Activated T-helper 2 cell treated with anti-CD3 and anti-CD28 coated beads, Interferon-gamma antibody, Interleukin-2, Interleukin-4, amounts not matched to agents 10 μg/mL and 5 μg/mL and 100 μg/mL, durations not matched to agents 14 hours and 24 hours and 36 hours (primary cell): ENCODE data around the gene CHD3. TPM values are rescaled to one million over a fixed set of nuclear protein-coding genes. Genes with fewer than 3 reads are reported as not detected.

ENCODE experiments used
- DNase-seq: peaks from one replicate; pipeline ENCODE4 v3.0.0; 2021; ENCODE audit warnings: low spot score
- H3K27ac Mint-ChIP-seq: one replicate; pipeline ENCODE4 v1.8.0; 2021; ENCODE audit warnings: mixed read lengths
- H3K27me3 Mint-ChIP-seq: one replicate; pipeline ENCODE4 v1.8.0; 2021; ENCODE audit warnings: low read depth, mixed read lengths
- H3K36me3 Mint-ChIP-seq: one replicate; pipeline ENCODE4 v1.8.0; 2021; ENCODE audit warnings: low read depth, mixed read lengths
- H3K4me1 Mint-ChIP-seq: one replicate; pipeline ENCODE4 v1.8.0; 2021; ENCODE audit warnings: low read depth, mixed read lengths
- H3K4me3 Mint-ChIP-seq: one replicate; pipeline ENCODE4 v1.8.0; 2021; ENCODE audit warnings: low read depth, mild to moderate bottlenecking, moderate library complexity, mixed read lengths
- H3K9me3 Mint-ChIP-seq: one replicate; pipeline ENCODE4 v1.8.0; 2021; ENCODE audit warnings: mixed read lengths
- intact Hi-C: fragments of 100-400 bp; cut with micrococcal nuclease; formaldehyde crosslinking; loops from one replicate; pipeline ENCODE4 v1.15.1; 2023
- total RNA-seq: library from RNA; stranded (reverse); gene quantifications from 2 replicates; pipeline ENCODE4 v1.2.3, GENCODE V29; 2022

The CHD3 gene
- total RNA-seq, 1 donor from 2014 or later, result 158 TPM

- Mint-ChIP-seq H3K4me3 (peak overlapping the region; percentile 70), H3K27ac (peak overlapping the region; percentile 76), H3K4me1 (peaks cover 5% of the 10 kb centered on the region), H3K9me3 (no peaks in the 10 kb centered on the region), H3K27me3 (no peaks in the 10 kb centered on the region), H3K36me3 (peaks cover 8% of the 10 kb centered on the region)
- DNase-seq, result peak; percentile 23
- intact Hi-C loops, result loop anchor here (10.0 kb wide), 1 partner anchor 241 kb away; the partner anchor contains the start of gene HES7
Measured at GRCh38 chr17:7883781-7884386, 4.7 kb upstream of the CHD3 start.

- peak overlapping the region; percentile 79 for H3K27ac Mint-ChIP-seq
- H3K4me1 Mint-ChIP-seq, result peaks cover 5% of the 10 kb centered on the region
- peak; percentile 39 for DNase-seq
- H3K36me3 Mint-ChIP-seq, result peaks cover 15% of the 10 kb centered on the region
- H3K4me3 Mint-ChIP-seq, result peak overlapping the region; percentile 73
- intact Hi-C loops, result loop anchor here (10.0 kb wide), 1 partner anchor 240 kb away; the partner anchor contains the start of gene HES7
- no peaks in the 10 kb centered on the region for H3K27me3 Mint-ChIP-seq
- H3K9me3 Mint-ChIP-seq, result no peaks in the 10 kb centered on the region
Measured at GRCh38 chr17:7884581-7885366, 3.8 kb upstream of the CHD3 start.

GRCh38 chr17:7885367-7886226 is 3.0 kb upstream of the CHD3 start:
- Mint-ChIP-seq H3K27me3 (no peaks in the 10 kb centered on the region), H3K27ac (no peak overlapping the region), H3K9me3 (no peaks in the 10 kb centered on the region), H3K4me3 (peak overlapping the region; percentile 59), H3K4me1 (peaks cover 8% of the 10 kb centered on the region), H3K36me3 (peaks cover 23% of the 10 kb centered on the region)
- peak; percentile 43 for DNase-seq
- intact Hi-C loops, result loop anchor here (2.0 to 10.0 kb wide), 3 partner anchors 29 to 239 kb away; partner anchors contain the start of genes HES7 and KDM6B

- Mint-ChIP-seq H3K27me3 (no peaks in the 10 kb centered on the region), H3K4me1 (peaks cover 8% of the 10 kb centered on the region), H3K36me3 (peaks cover 32% of the 10 kb centered on the region), H3K27ac (no peak overlapping the region), H3K4me3 (no peak overlapping the region), H3K9me3 (no peaks in the 10 kb centered on the region)
- DNase-seq, result peak; percentile 38
- intact Hi-C loops, result loop anchor here (1.0 to 10.0 kb wide), 6 partner anchors 28 to 238 kb away; partner anchors contain the start of genes CNTROB, HES7, KDM6B and NAA38
Measured at GRCh38 chr17:7886227-7887037, 2.2 kb upstream of the CHD3 start.

- Mint-ChIP-seq H3K9me3 (no peaks in the 10 kb centered on the region), H3K4me3 (no peak overlapping the region), H3K36me3 (peaks cover 38% of the 10 kb centered on the region), H3K27ac (no peak overlapping the region), H3K4me1 (peaks cover 8% of the 10 kb centered on the region), H3K27me3 (no peaks in the 10 kb centered on the region)
- intact Hi-C loops, result loop anchor here (1.0 to 10.0 kb wide), 6 partner anchors 28 to 238 kb away; partner anchors contain the start of genes CNTROB, HES7, KDM6B and NAA38
- no peak for DNase-seq
Measured at GRCh38 chr17:7887038-7887481, 1.5 kb upstream of the CHD3 start.

GRCh38 chr17:7887482-7888183 is 956 bp upstream of the CHD3 start:
- H3K9me3 Mint-ChIP-seq, result no peaks in the 10 kb centered on the region
- H3K4me1 Mint-ChIP-seq, result peaks cover 8% of the 10 kb centered on the region
- H3K4me3 Mint-ChIP-seq, result no peak overlapping the region
- H3K36me3 Mint-ChIP-seq, result peaks cover 40% of the 10 kb centered on the region
- intact Hi-C loops, result loop anchor here (1.0 to 10.0 kb wide), 6 partner anchors 27 to 237 kb away; partner anchors contain the start of genes CNTROB, HES7, KDM6B and NAA38
- H3K27ac Mint-ChIP-seq, result no peak overlapping the region
- no peaks in the 10 kb centered on the region for H3K27me3 Mint-ChIP-seq
- DNase-seq, result peak; percentile 87

GRCh38 chr17:7889166-7889955 is 772 bp downstream of the CHD3 start:
- DNase-seq, result no peak
- Mint-ChIP-seq H3K4me1 (peaks cover 6% of the 10 kb centered on the region), H3K4me3 (no peak overlapping the region), H3K27me3 (no peaks in the 10 kb centered on the region), H3K9me3 (no peaks in the 10 kb centered on the region), H3K36me3 (peaks cover 54% of the 10 kb centered on the region), H3K27ac (peak overlapping the region; percentile 49)
- intact Hi-C loops, result loop anchor here (10.0 kb wide), 1 partner anchor 235 kb away; the partner anchor contains the start of gene HES7

GRCh38 chr17:7893187-7893880 is 4.7 kb downstream of the CHD3 start:
- DNase-seq, result no peak
- intact Hi-C loops, result no loop called here
- H3K4me1 Mint-ChIP-seq, result peaks cover 14% of the 10 kb centered on the region
- H3K4me3 Mint-ChIP-seq, result no peak overlapping the region
- H3K27ac Mint-ChIP-seq, result no peak overlapping the region
- H3K9me3 Mint-ChIP-seq, result no peaks in the 10 kb centered on the region
- H3K27me3 Mint-ChIP-seq, result no peaks in the 10 kb centered on the region
- peaks cover 81% of the 10 kb centered on the region for H3K36me3 Mint-ChIP-seq

- H3K36me3 Mint-ChIP-seq, result peaks cover 88% of the 10 kb centered on the region
- no peaks in the 10 kb centered on the region for H3K27me3 Mint-ChIP-seq
- DNase-seq, result no peak
- H3K4me1 Mint-ChIP-seq, result peaks cover 14% of the 10 kb centered on the region
- peak overlapping the region; percentile 24 for H3K27ac Mint-ChIP-seq
- no peaks in the 10 kb centered on the region for H3K9me3 Mint-ChIP-seq
- intact Hi-C loops, result no loop called here
- H3K4me3 Mint-ChIP-seq, result no peak overlapping the region
Measured at GRCh38 chr17:7894226-7894625, 5.6 kb downstream of the CHD3 start.

GRCh38 chr17:7894866-7895265 is 6.3 kb downstream of the CHD3 start:
- Mint-ChIP-seq H3K27me3 (no peaks in the 10 kb centered on the region), H3K9me3 (no peaks in the 10 kb centered on the region), H3K27ac (no peak overlapping the region), H3K4me1 (peaks cover 14% of the 10 kb centered on the region), H3K36me3 (peaks cover 87% of the 10 kb centered on the region), H3K4me3 (no peak overlapping the region)
- intact Hi-C loops, result no loop called here
- no peak for DNase-seq
